NT2/D1 (cell line): Measurements from ENCODE around the gene SLC4A4.

Experiments
- DNase-seq: peaks from one replicate; pipeline ENCODE4 v3.0.0-alpha.2; 2011; ENCODE audit warnings: low read depth, low spot score
- H3K27me3 ChIP-seq: 2 replicates; pipeline ENCODE4 v1.6.0; 2011; ENCODE audit warnings: mild to moderate bottlenecking; ENCODE audit not compliant: insufficient read length, insufficient read depth
- H3K36me3 ChIP-seq: 2 replicates; pipeline ENCODE4 v1.6.1; 2011; ENCODE audit warnings: mild to moderate bottlenecking, low read length, mixed read lengths; ENCODE audit not compliant: insufficient read depth, insufficient read length
- H3K4me1 ChIP-seq: 2 replicates; pipeline ENCODE4 v1.5.1; 2011; ENCODE audit not compliant: insufficient read depth, insufficient read length
- H3K4me3 ChIP-seq: 2 replicates; pipeline ENCODE4 v1.5.1; 2011; ENCODE audit warnings: low read depth; ENCODE audit not compliant: insufficient read length
- H3K9ac ChIP-seq: 2 replicates; pipeline ENCODE4 v1.6.0; 2011; ENCODE audit warnings: low read depth; ENCODE audit not compliant: insufficient read length
- H3K9me3 ChIP-seq: 2 replicates; pipeline ENCODE4 v1.5.1; 2011; ENCODE audit warnings: mild to moderate bottlenecking, low read length; ENCODE audit not compliant: insufficient read depth
- SUZ12 ChIP-seq: IDR thresholded peaks from 2 replicates; pipeline ENCODE4 v1.6.1; 2011; ENCODE audit not compliant: insufficient read length, insufficient read depth; ENCODE audit errors: extremely low read depth
- YY1 ChIP-seq: IDR thresholded peaks from 2 replicates; pipeline ENCODE4 v1.6.1; 2011; ENCODE audit not compliant: insufficient read length, insufficient read depth
- ZNF274 ChIP-seq: IDR thresholded peaks from 2 replicates; pipeline ENCODE4 v1.6.1; 2011; ENCODE audit warnings: mild to moderate bottlenecking, low read depth, low read length

SLC4A4 gene

GRCh38 chr4:71609167-71609566 is 270.3 kb downstream of the SLC4A4 start:
- H3K36me3 ChIP-seq = no peaks in the 10 kb centered on the region
- peaks cover 4% of the 10 kb centered on the region; the same call in 1 of the 2 replicates for H3K9me3 ChIP-seq
- TF ChIP-seq ZNF274 (no peak), YY1 (no peak), SUZ12 (no peak)
- no peaks in the 10 kb centered on the region for H3K27me3 ChIP-seq
- no peak overlapping the region for H3K9ac ChIP-seq
- no peak overlapping the region for H3K4me3 ChIP-seq
- no peaks in the 10 kb centered on the region for H3K4me1 ChIP-seq
- no peak for DNase-seq

- H3K9ac ChIP-seq = no peak overlapping the region
- H3K4me3 ChIP-seq = no peak overlapping the region
- H3K27me3 ChIP-seq = no peaks in the 10 kb centered on the region
- no peak for TF ChIP-seq SUZ12
- no peak for TF ChIP-seq ZNF274
- no peak for TF ChIP-seq YY1
- no peaks in the 10 kb centered on the region for H3K36me3 ChIP-seq
- DNase-seq = no peak
- peaks cover 4% of the 10 kb centered on the region; the same call in 1 of the 2 replicates for H3K9me3 ChIP-seq
- H3K4me1 ChIP-seq = no peaks in the 10 kb centered on the region
Measured at GRCh38 chr4:71609651-71610050, 270.8 kb downstream of the SLC4A4 start.

DNA sequence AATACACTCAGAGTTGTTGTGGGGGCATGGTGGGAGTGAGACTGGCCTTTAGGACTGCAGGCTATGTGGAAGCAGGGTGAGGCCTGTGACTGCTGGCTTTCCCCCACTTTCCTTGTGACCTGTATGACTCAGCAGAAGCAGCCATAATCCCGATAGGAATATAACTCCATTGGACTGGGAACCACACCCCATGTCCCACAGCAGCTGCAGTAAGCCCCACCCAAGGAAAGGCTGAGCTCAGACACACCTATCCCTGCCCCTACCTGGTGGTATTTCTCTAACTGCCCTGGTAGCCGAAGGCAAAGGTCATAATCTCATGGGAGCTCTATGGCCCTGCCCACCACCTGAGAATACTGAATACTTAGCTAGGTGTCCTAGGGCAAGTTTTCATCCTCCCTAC is 275.8 kb downstream of the SLC4A4 start:
- Histone ChIP-seq H3K9me3 (no peaks in the 10 kb centered on the region), H3K4me1 (no peaks in the 10 kb centered on the region), H3K27me3 (no peaks in the 10 kb centered on the region), H3K36me3 (no peaks in the 10 kb centered on the region), H3K9ac (no peak overlapping the region), H3K4me3 (no peak overlapping the region)
- no peak for DNase-seq
- TF ChIP-seq ZNF274 = no peak
- no peak for TF ChIP-seq YY1
- no peak for TF ChIP-seq SUZ12

DNA sequence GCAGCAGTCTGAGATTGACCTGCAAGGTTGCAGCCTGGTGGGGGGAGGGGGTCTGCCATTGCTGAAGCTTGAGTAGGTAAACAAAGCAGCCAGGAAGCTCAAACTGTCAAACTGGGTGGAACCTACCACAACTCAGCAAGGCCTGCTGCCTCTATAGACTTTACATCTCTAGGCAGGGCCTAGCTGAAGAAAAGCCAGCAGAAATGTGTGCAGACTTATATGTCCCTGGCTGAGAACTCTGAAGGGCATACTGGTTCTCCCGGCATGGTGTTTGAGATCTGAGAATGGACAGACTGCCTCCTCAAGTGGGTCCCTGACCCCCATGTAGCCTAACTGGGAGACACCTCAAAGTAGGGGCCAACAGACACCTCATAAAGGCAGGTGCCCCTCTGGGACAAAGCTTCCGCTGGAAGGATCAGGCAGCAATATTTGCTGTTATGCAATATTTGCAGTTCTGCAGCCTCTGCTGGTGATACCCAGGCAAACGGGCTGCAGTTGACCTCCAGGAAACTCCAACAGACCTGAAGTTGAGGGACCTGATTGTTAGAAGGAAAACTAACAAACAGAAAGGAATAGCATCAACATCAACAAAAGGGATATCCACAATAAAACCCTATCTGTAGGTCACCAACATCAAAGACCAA is 277.5 kb downstream of the SLC4A4 start:
- Histone ChIP-seq H3K36me3 (no peaks in the 10 kb centered on the region), H3K4me3 (no peak overlapping the region), H3K4me1 (no peaks in the 10 kb centered on the region), H3K9me3 (no peaks in the 10 kb centered on the region), H3K9ac (no peak overlapping the region), H3K27me3 (no peaks in the 10 kb centered on the region)
- DNase-seq = no peak
- no peak for TF ChIP-seq YY1
- TF ChIP-seq SUZ12 = no peak
- TF ChIP-seq ZNF274 = no peak
